Mononuclear cell (primary cell): ENCODE data around the gene MEGF9. TPM values are rescaled to one million over a fixed set of nuclear protein-coding genes. Genes with fewer than 3 reads are reported as not detected.

Experiments used
- H3K27me3 ChIP-seq: 2 replicates; pipeline ENCODE4 v1.6.0; 2011; ENCODE audit warnings: low read length, control low read depth; ENCODE audit not compliant: insufficient read depth
- H3K4me1 ChIP-seq: 2 replicates; pipeline ENCODE4 v1.5.1; 2011; ENCODE audit warnings: mild to moderate bottlenecking, low read length, control low read depth; ENCODE audit not compliant: insufficient read depth
- H3K4me3 ChIP-seq: 2 replicates; pipeline ENCODE4 v1.5.1; 2011; ENCODE audit warnings: mild to moderate bottlenecking, low read length, moderate library complexity
- H3K9me3 ChIP-seq: 2 replicates; pipeline ENCODE4 v1.5.1; 2011; ENCODE audit warnings: low read depth, mild to moderate bottlenecking, control low read depth, low read length
- total RNA-seq: library from RNA; depleted of rRNA; stranded (reverse); fragments of >200 nt; gene quantifications from one replicate; pipeline ENCODE4 v1.2.3, GENCODE V29; 2012

Gene MEGF9
- total RNA-seq, 1 donor: 13.4 TPM

DNA sequence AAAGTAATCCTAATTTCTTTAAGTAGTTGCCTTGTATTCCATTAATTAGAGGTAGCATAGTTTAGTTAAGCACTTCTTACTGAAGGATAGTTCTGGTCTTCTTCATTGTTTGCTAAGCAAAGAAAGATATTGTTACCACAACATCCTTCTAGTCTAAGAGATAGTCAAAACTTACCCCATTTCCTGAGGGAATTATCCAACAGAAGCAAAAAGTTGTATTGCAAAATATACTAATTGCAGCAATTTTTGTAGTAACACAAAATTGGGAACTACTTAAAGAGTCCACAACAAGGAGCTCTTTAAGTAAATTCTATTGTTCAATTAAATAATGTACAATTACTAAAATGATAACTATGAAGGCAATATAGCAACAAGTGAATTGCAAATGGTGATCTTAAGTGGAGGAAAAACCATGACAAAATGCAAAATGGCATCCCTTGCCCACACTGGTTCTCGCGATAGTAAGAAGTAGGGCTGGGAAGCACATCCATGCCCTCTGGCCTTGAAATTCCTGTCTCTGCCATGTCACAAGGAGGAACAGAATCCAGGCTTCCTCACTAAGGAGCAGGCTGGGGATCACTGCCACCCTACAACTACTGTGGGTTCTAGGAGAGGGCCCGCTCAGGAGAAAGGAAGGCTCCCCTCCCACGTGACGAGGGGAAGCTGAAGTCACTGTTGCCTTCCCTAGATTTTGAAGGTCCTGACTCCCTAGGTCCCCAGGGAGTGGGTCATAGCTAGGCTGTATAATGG is 23.3 kb upstream of the MEGF9 start:
- H3K9me3 ChIP-seq: no peaks in the 10 kb centered on the region
- H3K4me3 ChIP-seq: no peak overlapping the region
- H3K27me3 ChIP-seq: no peaks in the 10 kb centered on the region
- H3K4me1 ChIP-seq: peaks cover 76% of the 10 kb centered on the region

GRCh38 chr9:120736881-120737280 is 22.6 kb upstream of the MEGF9 start:
- Histone ChIP-seq H3K4me3 (no peak overlapping the region), H3K27me3 (no peaks in the 10 kb centered on the region), H3K9me3 (no peaks in the 10 kb centered on the region), H3K4me1 (peaks cover 81% of the 10 kb centered on the region)

DNA sequence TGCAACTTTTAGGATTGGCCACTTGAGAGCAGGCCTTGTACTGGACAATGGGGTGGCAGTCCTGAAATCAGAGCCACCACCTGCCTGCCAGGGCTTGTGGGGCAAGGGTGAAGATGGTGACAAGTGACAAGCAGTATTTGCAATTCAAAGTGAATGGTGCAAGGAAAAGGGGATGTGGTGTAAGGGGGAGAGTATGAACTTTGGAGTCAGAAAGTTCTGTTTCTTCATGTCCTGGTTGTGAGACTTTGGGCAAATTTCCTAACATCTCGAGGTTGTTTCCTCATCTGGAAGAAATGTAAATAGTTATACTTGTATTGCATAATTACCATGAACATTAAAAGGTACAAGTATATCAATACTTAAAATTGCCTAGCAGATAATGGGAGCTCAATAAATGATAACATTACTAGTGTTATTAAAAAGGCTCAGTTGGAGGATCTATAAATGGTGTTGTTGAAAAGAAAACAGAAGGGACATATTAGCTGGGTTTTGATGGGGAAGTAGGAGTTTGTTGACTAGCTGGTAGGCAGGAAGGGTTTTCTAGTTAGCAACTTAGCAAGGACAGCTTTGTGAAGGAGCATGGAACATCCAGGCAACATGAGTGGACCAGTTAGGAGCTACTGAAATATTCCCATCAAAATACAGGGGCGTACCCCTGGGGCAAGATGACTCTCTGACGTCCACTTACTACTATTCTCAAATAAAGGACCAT is 21.3 kb upstream of the MEGF9 start:
- Histone ChIP-seq H3K4me1 (peaks cover 83% of the 10 kb centered on the region), H3K27me3 (no peaks in the 10 kb centered on the region), H3K9me3 (no peaks in the 10 kb centered on the region), H3K4me3 (no peak overlapping the region)

DNA sequence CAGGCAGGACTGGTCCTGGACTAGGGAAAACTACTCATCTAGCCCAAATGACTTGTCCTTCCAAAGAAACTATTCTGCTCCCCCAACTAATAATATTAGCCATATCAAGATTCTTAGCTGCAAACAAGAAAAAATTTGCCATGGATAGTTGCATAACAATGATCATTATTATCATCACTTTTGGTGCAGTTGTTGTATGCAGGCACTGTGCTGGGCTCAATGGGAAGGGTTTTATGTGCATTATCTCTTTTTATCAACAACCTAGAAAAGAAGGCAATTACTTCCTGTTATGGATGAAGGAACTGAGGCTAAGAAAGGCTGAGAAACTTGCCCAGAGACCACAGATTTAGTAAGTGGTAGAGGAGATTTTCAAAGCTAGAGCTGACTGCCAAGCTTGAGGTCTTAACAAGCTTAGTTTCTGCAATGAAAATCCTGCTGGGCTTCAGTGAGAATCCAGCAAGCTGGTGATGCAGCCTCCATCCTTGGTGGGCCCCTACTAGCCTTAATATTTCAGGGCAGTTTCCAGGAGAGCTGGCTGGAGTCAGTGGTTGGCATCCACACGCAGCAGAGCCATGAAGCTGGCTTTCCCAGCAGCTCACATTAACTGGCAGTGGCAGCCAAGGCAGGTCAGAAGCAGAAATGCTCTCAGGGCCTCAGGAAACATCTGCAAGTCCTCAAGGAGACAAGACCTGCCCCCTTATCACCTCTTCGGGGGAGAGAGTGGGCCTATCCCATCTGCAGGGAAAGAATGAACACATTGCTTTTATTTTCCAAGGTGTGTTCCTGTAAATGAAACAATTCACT is 20.5 kb upstream of the MEGF9 start:
- Histone ChIP-seq H3K4me3 (no peak overlapping the region), H3K27me3 (no peaks in the 10 kb centered on the region), H3K4me1 (peaks cover 81% of the 10 kb centered on the region), H3K9me3 (no peaks in the 10 kb centered on the region)

GRCh38 chr9:120733190-120733589 is 18.9 kb upstream of the MEGF9 start:
- H3K9me3 ChIP-seq: no peaks in the 10 kb centered on the region
- H3K27me3 ChIP-seq: no peaks in the 10 kb centered on the region
- H3K4me1 ChIP-seq: peaks cover 88% of the 10 kb centered on the region
- H3K4me3 ChIP-seq: no peak overlapping the region

DNA sequence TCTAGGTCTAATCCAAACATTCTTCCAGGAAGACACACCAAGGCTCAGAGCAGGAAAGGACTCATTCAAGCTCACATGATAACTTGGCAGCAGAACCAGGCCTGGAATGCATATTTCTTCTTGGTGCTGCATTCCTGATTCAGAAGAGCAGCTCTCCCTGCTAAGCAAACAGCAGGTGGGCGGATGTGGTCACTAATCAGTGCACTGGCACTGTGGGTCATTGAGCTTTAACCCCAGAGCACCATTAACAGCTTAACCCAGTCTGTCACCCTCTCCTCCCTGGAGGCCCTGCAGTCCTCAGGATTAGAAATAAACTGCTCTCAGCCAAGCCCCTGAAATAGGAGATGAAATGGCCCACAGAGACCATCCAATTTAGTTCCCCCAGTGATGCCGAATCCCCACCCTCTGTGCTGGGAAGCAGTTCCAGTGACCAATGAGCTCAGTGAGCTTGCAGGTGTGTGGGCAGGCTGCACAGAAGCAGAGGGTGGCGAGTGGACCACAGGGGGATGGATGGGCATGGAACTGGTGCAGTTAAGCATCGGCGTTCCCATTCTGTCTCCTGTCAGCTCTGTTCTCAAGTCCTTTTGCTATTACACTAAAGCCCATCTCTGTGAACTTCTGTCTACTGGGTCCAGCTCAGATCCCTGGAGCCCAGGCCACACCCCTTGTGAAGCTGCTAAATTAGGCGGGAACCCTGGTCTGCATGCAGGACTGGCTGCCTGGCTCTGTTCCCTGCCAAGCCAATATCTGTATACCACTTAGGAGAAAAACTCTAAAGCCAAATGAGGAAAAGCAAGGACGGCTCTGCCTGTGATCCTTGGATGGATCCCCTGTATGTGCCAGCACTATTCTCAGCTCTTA is 16.6 kb upstream of the MEGF9 start:
- no peak overlapping the region for H3K4me3 ChIP-seq
- peaks cover 71% of the 10 kb centered on the region for H3K4me1 ChIP-seq
- H3K27me3 ChIP-seq: no peaks in the 10 kb centered on the region
- no peaks in the 10 kb centered on the region for H3K9me3 ChIP-seq

- H3K27me3 ChIP-seq: no peaks in the 10 kb centered on the region
- no peaks in the 10 kb centered on the region for H3K9me3 ChIP-seq
- H3K4me3 ChIP-seq: no peak overlapping the region
- H3K4me1 ChIP-seq: peaks cover 64% of the 10 kb centered on the region
Measured at GRCh38 chr9:120729791-120730241, 15.5 kb upstream of the MEGF9 start.

DNA sequence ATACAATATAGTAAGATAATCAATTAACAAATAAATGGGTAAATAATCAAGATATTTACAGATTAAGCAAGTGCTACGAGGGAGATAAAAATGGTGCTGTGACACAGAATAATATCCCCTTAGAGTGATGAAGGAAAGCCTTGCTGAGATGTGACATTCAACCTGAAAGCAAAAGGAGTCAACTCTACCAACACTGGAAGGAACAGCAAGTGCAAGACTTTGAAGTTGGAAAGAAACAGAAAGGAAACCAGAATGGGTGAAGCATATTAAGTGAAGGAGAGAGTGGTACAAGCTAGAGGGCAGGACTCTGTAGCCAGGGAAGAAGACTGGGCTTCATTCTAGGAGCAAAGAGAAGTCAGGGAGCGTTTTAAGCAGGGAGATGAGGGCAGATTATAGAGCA is 12.2 kb upstream of the MEGF9 start:
- H3K4me3 ChIP-seq: no peak overlapping the region
- H3K9me3 ChIP-seq: no peaks in the 10 kb centered on the region
- peaks cover 33% of the 10 kb centered on the region for H3K4me1 ChIP-seq
- no peaks in the 10 kb centered on the region for H3K27me3 ChIP-seq

DNA sequence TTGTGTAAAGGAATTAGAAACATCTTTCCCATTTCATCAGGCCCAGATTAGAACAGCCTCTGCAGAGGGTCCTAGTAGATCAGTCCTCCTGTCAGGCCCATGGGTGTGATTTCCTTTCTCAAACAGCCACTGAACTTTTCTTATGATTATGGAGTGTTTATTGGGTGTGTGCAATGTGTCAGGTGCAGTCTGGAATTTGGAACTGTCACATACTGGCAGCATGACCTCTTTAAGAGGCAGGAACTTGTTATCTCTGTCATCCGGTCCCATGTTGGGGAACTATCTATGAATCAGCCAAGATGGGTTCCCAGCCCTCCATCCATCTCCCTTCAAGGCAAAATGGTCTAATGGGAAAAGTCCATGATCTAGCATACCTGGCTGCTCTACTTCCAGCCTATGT is 11.6 kb upstream of the MEGF9 start:
- H3K9me3 ChIP-seq: no peaks in the 10 kb centered on the region
- no peaks in the 10 kb centered on the region for H3K27me3 ChIP-seq
- H3K4me3 ChIP-seq: no peak overlapping the region
- H3K4me1 ChIP-seq: peaks cover 28% of the 10 kb centered on the region

DNA sequence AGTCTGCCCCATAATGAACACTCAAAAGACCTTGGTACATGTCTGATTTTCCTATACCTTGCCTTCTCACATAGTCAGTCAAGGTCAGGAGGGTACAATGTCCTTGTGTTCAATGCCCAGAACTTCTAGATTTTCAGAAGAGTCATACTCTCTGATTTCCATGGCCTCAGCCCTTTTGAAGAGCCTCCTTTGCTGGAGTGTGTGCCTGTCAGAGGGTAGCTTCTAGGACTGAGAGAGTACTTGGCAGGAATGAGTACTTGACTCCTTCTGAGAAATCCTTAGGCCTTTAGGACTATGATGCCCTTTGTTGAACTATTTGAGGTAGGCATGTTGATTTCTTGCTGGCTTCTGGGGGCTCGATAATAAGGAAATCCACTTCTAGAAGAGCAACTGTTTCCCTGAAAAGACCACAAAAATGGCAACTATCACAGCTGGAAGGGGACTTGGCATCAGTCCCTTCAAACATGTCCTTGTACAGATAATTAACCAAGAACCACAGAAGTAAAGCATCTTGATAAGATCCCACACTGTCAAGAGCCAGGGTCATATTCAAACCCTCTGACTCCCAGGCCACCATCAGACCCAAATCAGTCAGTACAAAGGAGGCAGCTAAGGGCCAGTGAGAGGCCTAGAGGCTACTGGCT is 10.6 kb upstream of the MEGF9 start:
- Histone ChIP-seq H3K4me1 (peaks cover 20% of the 10 kb centered on the region), H3K4me3 (no peak overlapping the region), H3K9me3 (no peaks in the 10 kb centered on the region), H3K27me3 (no peaks in the 10 kb centered on the region)

DNA sequence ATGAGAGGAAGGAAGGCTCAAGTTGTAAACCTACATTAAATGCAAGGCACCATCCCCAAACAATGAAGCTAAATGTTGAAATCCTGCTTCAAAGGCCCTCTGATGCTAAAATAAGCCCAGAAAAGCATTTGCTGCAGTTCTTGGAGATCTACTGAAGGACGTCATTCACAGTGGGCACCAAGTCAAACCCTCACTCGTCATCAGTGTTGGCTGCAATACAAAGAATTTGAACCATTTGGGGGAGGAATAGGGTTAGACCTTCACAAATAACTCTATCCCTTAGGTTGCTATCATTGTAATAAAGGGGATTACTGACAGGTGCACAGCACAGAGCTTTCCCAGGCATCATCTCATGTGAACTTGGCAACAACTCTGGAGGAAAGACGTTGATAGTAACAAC is 9.3 kb upstream of the MEGF9 start:
- Histone ChIP-seq H3K27me3 (no peaks in the 10 kb centered on the region), H3K9me3 (no peaks in the 10 kb centered on the region), H3K4me1 (peaks cover 7% of the 10 kb centered on the region), H3K4me3 (no peak overlapping the region)

- Histone ChIP-seq H3K4me3 (no peak overlapping the region), H3K27me3 (no peaks in the 10 kb centered on the region), H3K4me1 (peaks cover 14% of the 10 kb centered on the region), H3K9me3 (no peaks in the 10 kb centered on the region)
Measured at GRCh38 chr9:120720404-120720803, 6.1 kb upstream of the MEGF9 start.

GRCh38 chr9:120718316-120718715 is 4.0 kb upstream of the MEGF9 start:
- no peaks in the 10 kb centered on the region for H3K9me3 ChIP-seq
- H3K4me3 ChIP-seq: no peak overlapping the region
- H3K27me3 ChIP-seq: no peaks in the 10 kb centered on the region
- H3K4me1 ChIP-seq: peaks cover 22% of the 10 kb centered on the region

DNA sequence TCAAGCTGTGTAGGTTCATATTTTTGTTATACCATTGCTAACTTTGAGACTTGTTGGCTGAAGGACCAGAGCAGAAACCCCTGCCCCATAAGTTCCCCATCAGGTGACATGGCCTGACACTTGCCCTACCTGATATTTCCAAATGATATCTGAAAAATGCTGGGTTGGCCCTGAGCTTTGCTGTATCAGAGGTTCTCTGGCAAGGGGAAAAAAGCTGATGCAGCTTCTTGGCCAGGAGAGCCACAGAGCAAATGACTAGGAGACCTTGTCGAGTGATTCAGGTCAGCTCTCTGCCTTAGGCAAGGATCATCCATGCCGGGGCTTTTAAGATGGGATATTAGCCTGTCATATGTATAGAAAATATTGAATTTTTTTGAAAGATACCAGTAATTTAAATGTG is 2.9 kb upstream of the MEGF9 start:
- no peaks in the 10 kb centered on the region for H3K9me3 ChIP-seq
- H3K27me3 ChIP-seq: no peaks in the 10 kb centered on the region
- peaks cover 30% of the 10 kb centered on the region for H3K4me1 ChIP-seq
- H3K4me3 ChIP-seq: no peak overlapping the region
